Loucy (cell line): Measurements from ENCODE around the gene TRAF4.

Source experiments
- H2AFZ ChIP-seq: fragments of 200-600 bp; sonication (generic); 2 replicates; pipeline ENCODE4 v1.6.0; 2016; ENCODE audit warnings: antibody characterized with exemption, mild to moderate bottlenecking, low read length, moderate library complexity
- H3F3A ChIP-seq: fragments of 200-600 bp; 2 replicates; pipeline ENCODE4 v1.6.0; 2016; ENCODE audit warnings: antibody characterized with exemption, low read depth, mild to moderate bottlenecking
- H3K27me3 ChIP-seq: fragments of 200-600 bp; sonication (generic); 2 replicates; pipeline ENCODE4 v1.6.1; 2014; ENCODE audit warnings: low read length, mild to moderate bottlenecking; ENCODE audit not compliant: insufficient read depth, poor library complexity, severe bottlenecking
- H3K36me3 ChIP-seq: fragments of 200-600 bp; sonication (generic); 2 replicates; pipeline ENCODE4 v1.6.1; 2016; ENCODE audit warnings: low read length; ENCODE audit not compliant: insufficient read depth
- H3K4me1 ChIP-seq: fragments of 200-600 bp; sonication (generic); 2 replicates; pipeline ENCODE4 v1.5.1; 2014; ENCODE audit warnings: low read length, mild to moderate bottlenecking; ENCODE audit not compliant: insufficient read depth, poor library complexity, severe bottlenecking
- H3K4me2 ChIP-seq: fragments of 200-600 bp; sonication (generic); 2 replicates; pipeline ENCODE4 v1.6.0; 2014; ENCODE audit warnings: antibody characterized with exemption, low read length, low read depth, mild to moderate bottlenecking; ENCODE audit not compliant: poor library complexity, severe bottlenecking
- H3K4me3 ChIP-seq: fragments of 200-600 bp; sonication (generic); 2 replicates; pipeline ENCODE4 v1.5.1; 2014; ENCODE audit warnings: low read length, mild to moderate bottlenecking, mixed read lengths; ENCODE audit not compliant: poor library complexity, severe bottlenecking
- H3K79me2 ChIP-seq: fragments of 200-600 bp; sonication (generic); 2 replicates; pipeline ENCODE4 v1.6.1; 2014; ENCODE audit warnings: low read length; ENCODE audit not compliant: insufficient read depth
- H3K9ac ChIP-seq: fragments of 200-600 bp; sonication (generic); 2 replicates; pipeline ENCODE4 v1.6.0; 2014; ENCODE audit warnings: mild to moderate bottlenecking, low read depth, low read length, moderate library complexity; ENCODE audit not compliant: poor library complexity, severe bottlenecking
- H3K9me2 ChIP-seq: fragments of 200-600 bp; sonication (generic); replicated peaks from 2 replicates; pipeline ENCODE4 v1.6.1; 2016; ENCODE audit warnings: low read depth, low read length, mixed read lengths
- H3K9me3 ChIP-seq: fragments of 200-600 bp; sonication (generic); 2 replicates; pipeline ENCODE4 v1.6.1; 2014; ENCODE audit warnings: mild to moderate bottlenecking, antibody characterized with exemption, low read length, low read depth; ENCODE audit not compliant: insufficient read depth
- H4K20me1 ChIP-seq: fragments of 200-600 bp; sonication (generic); 2 replicates; pipeline ENCODE4 v1.6.0; 2014; ENCODE audit warnings: antibody characterized with exemption, low read length, mild to moderate bottlenecking; ENCODE audit not compliant: insufficient read depth, poor library complexity, severe bottlenecking
- CTCF ChIP-seq: fragments of 200-600 bp; sonication (generic); conservative IDR thresholded peaks from 2 replicates; pipeline ENCODE4 v1.5.1; 2014; ENCODE audit warnings: mild to moderate bottlenecking, antibody characterized with exemption, low read length
- EZH2phosphoT487 ChIP-seq: fragments of 200-600 bp; IDR thresholded peaks from 2 replicates; pipeline ENCODE4 v1.6.1; 2018; ENCODE audit warnings: antibody characterized with exemption, mild to moderate bottlenecking, moderate library complexity, borderline replicate concordance

The TRAF4 gene

GRCh38 chr17:28765038-28765437 lies 21.2 kb downstream of the TRAF4 start:
- Histone ChIP-seq H3K9me2 (no peaks in the 10 kb centered on the region), H3F3A (no peaks in the 10 kb centered on the region), H3K27me3 (no peaks in the 10 kb centered on the region), H3K4me3 (no peak overlapping the region), H3K4me2 (no peak overlapping the region), H3K79me2 (peaks cover 6% of the 10 kb centered on the region; the same call in 1 of the 2 replicates), H2AFZ (no peak overlapping the region), H3K36me3 (peaks cover 46% of the 10 kb centered on the region; the same call in 1 of the 2 replicates), H3K4me1 (no peaks in the 10 kb centered on the region), H3K9me3 (no peaks in the 10 kb centered on the region), H3K9ac (no peak overlapping the region), H4K20me1 (peaks cover 6% of the 10 kb centered on the region)
- TF ChIP-seq CTCF (no peak), EZH2phosphoT487 (no peak)

- no peak for TF ChIP-seq EZH2phosphoT487
- no peak for TF ChIP-seq CTCF
- no peak overlapping the region for H2AFZ ChIP-seq
- H3K4me2 ChIP-seq = no peak overlapping the region
- no peaks in the 10 kb centered on the region for H3K9me3 ChIP-seq
- H4K20me1 ChIP-seq = peaks cover under 1% of the 10 kb centered on the region
- H3K9me2 ChIP-seq = no peaks in the 10 kb centered on the region
- no peak overlapping the region for H3K4me3 ChIP-seq
- H3K27me3 ChIP-seq = no peaks in the 10 kb centered on the region
- H3K4me1 ChIP-seq = peaks cover 16% of the 10 kb centered on the region
- peaks cover 60% of the 10 kb centered on the region for H3K79me2 ChIP-seq
- H3K36me3 ChIP-seq = peaks cover 4% of the 10 kb centered on the region; the same call in 1 of the 2 replicates
- no peaks in the 10 kb centered on the region for H3F3A ChIP-seq
- no peak overlapping the region for H3K9ac ChIP-seq
These were observed 29.9 kb downstream of the TRAF4 start for GRCh38 chr17:28773736-28774135.

- no peak for TF ChIP-seq CTCF
- TF ChIP-seq EZH2phosphoT487 = no peak
- Histone ChIP-seq H3K4me2 (no peak overlapping the region), H3K4me3 (no peak overlapping the region), H3K79me2 (peaks cover 65% of the 10 kb centered on the region), H4K20me1 (peaks cover 4% of the 10 kb centered on the region), H3K9me2 (no peaks in the 10 kb centered on the region), H3K9me3 (no peaks in the 10 kb centered on the region), H2AFZ (no peak overlapping the region), H3K27me3 (no peaks in the 10 kb centered on the region), H3K36me3 (peaks cover 4% of the 10 kb centered on the region; the same call in 1 of the 2 replicates), H3K9ac (no peak overlapping the region), H3K4me1 (peaks cover 16% of the 10 kb centered on the region), H3F3A (no peaks in the 10 kb centered on the region)
These were observed 30.4 kb downstream of the TRAF4 start for GRCh38 chr17:28774206-28774605.
